ENCODE data around the gene PEAK3. TPM values are rescaled to one million over a fixed set of nuclear protein-coding genes. Genes with fewer than 3 reads are reported as not detected.
A peak's percentile ranks its signal among the peaks of the same experiment; 100 is the strongest.

Gene PEAK3
- polyA plus RNA-seq, 1 experiment, result not detected

DNA sequence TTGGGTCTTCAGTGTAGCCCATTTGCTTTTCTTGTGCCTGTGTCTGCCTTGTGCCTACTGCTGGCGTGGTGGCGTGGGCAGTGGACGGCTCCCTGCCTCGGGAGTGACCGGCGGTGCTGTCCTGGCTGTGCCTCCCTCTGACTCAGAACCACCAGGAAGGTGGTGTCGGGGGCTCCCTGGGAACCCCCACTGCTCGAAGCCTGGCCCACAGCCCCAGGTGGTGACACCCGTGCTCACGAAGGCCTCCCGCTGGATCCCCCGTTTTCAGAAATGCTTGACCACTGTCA lies 37.9 kb downstream of the PEAK3 start:
- H3K27me3 ChIP-seq (ENCODE audit: control insufficient read depth, insufficient read depth, low read length), result no peaks in the 10 kb centered on the region
- H3K36me3 ChIP-seq (ENCODE audit: control insufficient read depth, insufficient read depth, low read length), result peaks cover 43% of the 10 kb centered on the region
- ChIA-PET POLR2A (no interaction called here), CTCF (interaction anchor here (1.1 to 2.8 kb wide), 2 partner anchors 16 to 28 kb away, joined by 3 to 9 read pairs; no protein-coding TSS in a partner anchor)
- no peak overlapping the region for H3K4me3 ChIP-seq (ENCODE audit: low read depth, low read length)
- TF ChIP-seq, protein P1, sequence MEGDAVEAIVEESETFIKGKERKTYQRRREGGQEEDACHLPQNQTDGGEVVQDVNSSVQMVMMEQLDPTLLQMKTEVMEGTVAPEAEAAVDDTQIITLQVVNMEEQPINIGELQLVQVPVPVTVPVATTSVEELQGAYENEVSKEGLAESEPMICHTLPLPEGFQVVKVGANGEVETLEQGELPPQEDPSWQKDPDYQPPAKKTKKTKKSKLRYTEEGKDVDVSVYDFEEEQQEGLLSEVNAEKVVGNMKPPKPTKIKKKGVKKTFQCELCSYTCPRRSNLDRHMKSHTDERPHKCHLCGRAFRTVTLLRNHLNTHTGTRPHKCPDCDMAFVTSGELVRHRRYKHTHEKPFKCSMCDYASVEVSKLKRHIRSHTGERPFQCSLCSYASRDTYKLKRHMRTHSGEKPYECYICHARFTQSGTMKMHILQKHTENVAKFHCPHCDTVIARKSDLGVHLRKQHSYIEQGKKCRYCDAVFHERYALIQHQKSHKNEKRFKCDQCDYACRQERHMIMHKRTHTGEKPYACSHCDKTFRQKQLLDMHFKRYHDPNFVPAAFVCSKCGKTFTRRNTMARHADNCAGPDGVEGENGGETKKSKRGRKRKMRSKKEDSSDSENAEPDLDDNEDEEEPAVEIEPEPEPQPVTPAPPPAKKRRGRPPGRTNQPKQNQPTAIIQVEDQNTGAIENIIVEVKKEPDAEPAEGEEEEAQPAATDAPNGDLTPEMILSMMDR (IDR thresholded peaks at IDR 0.05; ENCODE audit: insufficient read depth, low read depth, low read length), result no peak
- no peak for DNase-seq (ENCODE audit: low read depth)

DNA sequence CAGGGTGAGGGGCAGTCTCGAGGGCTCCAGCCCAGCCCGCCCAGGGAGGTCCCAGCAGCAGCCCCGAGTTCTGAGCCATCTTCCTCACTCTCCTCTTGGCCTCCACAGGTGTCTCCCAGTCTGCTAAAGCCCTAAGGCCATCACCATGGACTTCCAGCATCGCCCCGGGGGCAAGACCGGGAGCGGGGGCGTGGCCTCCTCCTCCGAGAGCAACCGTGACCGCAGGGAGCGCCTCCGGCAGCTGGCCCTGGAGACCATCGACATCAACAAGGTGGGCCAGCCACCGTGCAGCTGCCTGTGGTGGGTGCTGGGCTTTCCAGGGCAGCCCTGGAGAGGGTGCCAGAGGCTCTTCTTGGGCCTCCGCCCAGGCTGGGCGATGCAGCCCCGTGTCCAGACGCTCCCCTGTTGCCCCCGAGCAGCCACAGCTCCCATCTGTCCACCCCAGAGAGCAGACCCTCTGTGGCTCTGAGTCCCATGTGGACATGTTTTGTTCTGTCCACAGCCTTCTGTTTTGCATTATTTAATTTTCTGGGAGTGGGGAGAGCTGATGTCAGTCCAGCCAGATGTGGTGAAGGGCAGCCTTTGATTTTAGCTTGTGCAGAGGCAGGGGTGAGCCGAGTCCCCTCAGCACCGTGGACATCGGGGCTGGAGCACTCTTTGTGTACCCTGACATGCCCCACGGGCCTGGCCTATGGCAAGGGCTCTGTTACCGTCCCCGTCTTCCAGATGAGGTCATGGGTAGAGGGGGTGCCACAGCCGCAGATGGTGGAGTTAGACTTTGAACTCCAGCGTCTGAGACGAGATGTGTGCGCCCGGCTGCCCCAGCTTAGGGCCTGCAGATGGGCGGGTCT lies 38.5 kb downstream of the PEAK3 start:
- ChIA-PET CTCF (interaction anchor here (1.1 to 2.8 kb wide), 2 partner anchors 17 to 29 kb away, joined by 3 to 9 read pairs; no protein-coding TSS in a partner anchor), POLR2A (interaction anchor here (0.5 kb wide), 1 partner anchor 89 kb away, joined by 8 read pairs; no protein-coding TSS in a partner anchor)
- Histone ChIP-seq H3K4me3 (ENCODE audit: low read depth, low read length) (no peak overlapping the region), H3K27me3 (ENCODE audit: control insufficient read depth, insufficient read depth, low read length) (no peaks in the 10 kb centered on the region), H3K36me3 (ENCODE audit: control insufficient read depth, insufficient read depth, low read length) (peaks cover 40% of the 10 kb centered on the region)
- no peak for DNase-seq (ENCODE audit: low read depth)
- TF ChIP-seq, protein P1 (IDR thresholded peaks at IDR 0.05; ENCODE audit: insufficient read depth, low read depth, low read length), result no peak

DNA sequence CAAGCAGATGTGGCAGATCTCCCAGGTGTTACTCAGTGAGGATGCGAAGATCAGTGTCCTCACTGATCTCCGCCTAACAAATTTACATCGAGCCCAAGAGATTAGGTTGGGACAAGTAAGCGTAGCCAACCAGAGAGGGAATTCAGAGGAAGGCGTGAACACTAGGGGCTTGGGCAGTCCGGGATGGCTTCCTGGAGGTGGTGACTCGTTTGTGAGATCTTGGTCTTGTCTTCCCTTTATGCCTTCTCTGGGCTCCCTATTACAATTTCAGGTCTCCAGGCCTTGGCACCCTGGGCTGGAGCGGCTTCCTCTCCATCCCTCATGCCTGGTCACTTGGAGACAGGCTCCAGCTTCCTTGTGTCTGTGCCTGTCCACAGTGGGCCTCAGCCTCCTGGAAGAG lies 39.2 kb downstream of the PEAK3 start:
- TF ChIP-seq, protein P1 (IDR thresholded peaks at IDR 0.05; ENCODE audit: insufficient read depth, low read depth, low read length), result no peak
- POLR2A ChIA-PET, result no interaction called here
- DNase-seq (ENCODE audit: low read depth), result no peak
- H3K27me3 ChIP-seq (ENCODE audit: control insufficient read depth, insufficient read depth, low read length), result no peaks in the 10 kb centered on the region
- peaks cover 37% of the 10 kb centered on the region for H3K36me3 ChIP-seq (ENCODE audit: control insufficient read depth, insufficient read depth, low read length)
- H3K4me3 ChIP-seq (ENCODE audit: low read depth, low read length), result no peak overlapping the region
- CTCF ChIA-PET, result interaction anchor here (2.8 kb wide), 1 partner anchor 18 kb away, joined by 9 read pairs; no protein-coding TSS in a partner anchor

DNA sequence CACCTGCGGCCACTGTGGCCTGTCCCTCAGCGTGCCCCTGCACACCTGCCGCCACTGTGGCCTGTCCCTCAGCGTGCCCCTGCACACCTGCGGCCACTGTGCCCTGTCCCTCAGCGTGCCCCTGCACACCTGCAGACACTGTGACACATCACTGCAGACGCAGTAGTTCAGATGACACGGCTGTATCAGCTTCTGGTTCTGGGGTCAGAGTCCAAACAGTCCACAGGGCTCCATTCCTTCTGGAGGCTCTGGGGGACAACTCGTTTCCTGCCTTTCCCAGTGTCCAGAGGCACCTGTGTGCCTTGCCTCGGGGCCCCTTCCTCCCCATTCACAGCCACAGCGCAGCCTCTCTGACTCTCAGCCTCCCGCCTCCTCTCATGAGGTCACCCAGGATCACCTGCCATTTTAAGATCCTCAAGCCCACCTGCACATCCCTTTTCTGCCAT lies 39.9 kb downstream of the PEAK3 start:
- TF ChIP-seq, protein P1 (IDR thresholded peaks at IDR 0.05; ENCODE audit: insufficient read depth, low read depth, low read length), result no peak
- Histone ChIP-seq H3K4me3 (ENCODE audit: low read depth, low read length) (no peak overlapping the region), H3K36me3 (ENCODE audit: control insufficient read depth, insufficient read depth, low read length) (peaks cover 32% of the 10 kb centered on the region), H3K27me3 (ENCODE audit: control insufficient read depth, insufficient read depth, low read length) (no peaks in the 10 kb centered on the region)
- POLR2A ChIA-PET, result no interaction called here
- DNase-seq (ENCODE audit: low read depth), result no peak
- CTCF ChIA-PET, result interaction anchor here (2.8 to 3.9 kb wide), 3 partner anchors 18 to 87 kb away, joined by 9 to 14 read pairs (median 13); no protein-coding TSS in a partner anchor

- DNase-seq (ENCODE audit: low read depth), result no peak
- H3K27me3 ChIP-seq (ENCODE audit: control insufficient read depth, insufficient read depth, low read length), result no peaks in the 10 kb centered on the region
- peak overlapping the region; percentile 16; the same call in 1 of the 2 replicates for H3K4me3 ChIP-seq (ENCODE audit: low read depth, low read length)
- TF ChIP-seq, protein P1 (IDR thresholded peaks at IDR 0.05; ENCODE audit: insufficient read depth, low read depth, low read length), result no peak
- ChIA-PET POLR2A (no interaction called here), CTCF (interaction anchor here (1.4 to 3.9 kb wide), 6 partner anchors 19 to 151 kb away, joined by 5 to 14 read pairs (median 11); no protein-coding TSS in a partner anchor)
- H3K36me3 ChIP-seq (ENCODE audit: control insufficient read depth, insufficient read depth, low read length), result peaks cover 24% of the 10 kb centered on the region
Observed at GRCh38 chr19:2240881-2241760, 40.9 kb downstream of the PEAK3 start.

Measured in BJ (cell line).